GM12878 (cell line): ENCODE measurements around the gene KLHL3. TPM values are rescaled to one million over a fixed set of nuclear protein-coding genes. Genes with fewer than 3 reads are reported as not detected.

Experiments
- ATAC-seq: fragments of 200-7000 bp; cut with Tn5 transposase; 3 replicates; pipeline ENCODE4 v1.9.1; 2020; ENCODE audit warnings: mild to moderate bottlenecking, moderate library complexity
- BruUV-seq: library from RNA; stranded (reverse); fragments of 400-500 nt; replicated peaks from 2 replicates; lab custom pipeline; 2021; lab: Mats Ljungman, UMichigan
- CTCF ChIA-PET: fragments of 300-600 bp; sonication (Branson Sonifier 250); formaldehyde crosslinking; extraction: SDS; loops from one replicate; lab custom pipeline; 2021; ENCODE audit warnings: inconsistent platforms; lab: Yijun Ruan, JAX
- POLR2A ChIA-PET: fragments of 350-600 bp; formaldehyde crosslinking; extraction: SDS; loops from one replicate; lab custom pipeline; 2021; ENCODE audit warnings: inconsistent platforms; lab: Charles Lee
- RAD21 ChIA-PET: fragments of 300-600 bp; sonication (Branson Sonifier 250); formaldehyde crosslinking; loops from one replicate; lab custom pipeline; 2023; ENCODE audit warnings: antibody characterized with exemption; ENCODE audit not compliant: unreplicated experiment; lab: Charles Lee
- SMC1A ChIA-PET: fragments of 300-600 bp; sonication (Branson Sonifier 250); formaldehyde crosslinking; loops from one replicate; lab custom pipeline; 2023; ENCODE audit not compliant: unreplicated experiment, uncharacterized antibody; lab: Charles Lee
- DNase-seq: peaks from one replicate; pipeline ENCODE4 v3.0.0-alpha.2; 2011; ENCODE audit warnings: low read depth, low spot score
- FAIRE-seq: peaks from 3 replicates; lab custom pipeline; 2011; peaks lifted over from hg19 to GRCh38; lab: Jason Lieb, UNC
- H2AFZ ChIP-seq: 2 replicates; pipeline ENCODE4 v1.6.0; 2011; ENCODE audit warnings: low read depth, low read length, control low read depth; ENCODE audit not compliant: control insufficient read depth
- H3K27ac ChIP-seq: 2 replicates; pipeline ENCODE4 v1.5.1; 2011; ENCODE audit warnings: control low read depth; ENCODE audit not compliant: control insufficient read depth, insufficient read depth
- H3K27me3 ChIP-seq, 2 experiments: replicated peaks in 1 of 2; 2 replicates each; pipeline versions ENCODE4 v1.6.0 to v1.6.1; 2011; ENCODE audit warnings: low read length in 1 of 2; ENCODE audit not compliant: control insufficient read depth in 2 of 2, insufficient read depth in 2 of 2
- H3K36me3 ChIP-seq, 2 experiments: 2 replicates each; pipeline ENCODE4 v1.5.1; 2011; ENCODE audit warnings: low read length in 1 of 2; ENCODE audit not compliant: control insufficient read depth in 2 of 2, insufficient read depth in 2 of 2
- H3K4me1 ChIP-seq: 2 replicates; pipeline ENCODE4 v1.6.1; 2011; ENCODE audit warnings: mild to moderate bottlenecking, low read length, moderate library complexity, mixed read lengths; ENCODE audit not compliant: control insufficient read depth, insufficient read depth
- H3K4me2 ChIP-seq: 2 replicates; pipeline ENCODE4 v1.6.0; 2011; ENCODE audit warnings: control low read depth; ENCODE audit not compliant: control insufficient read depth, insufficient read depth
- H3K4me3 ChIP-seq: fragments of 200-600 bp; sonication (generic); 2 replicates; pipeline ENCODE4 v1.5.1; 2016
- H3K79me2 ChIP-seq: 2 replicates; pipeline ENCODE4 v1.6.0; 2011; ENCODE audit warnings: low read length; ENCODE audit not compliant: control insufficient read depth, insufficient read depth
- H3K9ac ChIP-seq: 2 replicates; pipeline ENCODE4 v1.8.0; 2011; ENCODE audit warnings: low read length, control low read depth, mixed read lengths; ENCODE audit not compliant: control insufficient read depth, insufficient read depth
- H3K9me3 ChIP-seq: replicated peaks from 3 replicates; pipeline ENCODE4 v1.5.1; 2011; ENCODE audit warnings: mild to moderate bottlenecking, low read length; ENCODE audit not compliant: control insufficient read depth, insufficient read depth
- H4K20me1 ChIP-seq: 2 replicates; pipeline ENCODE4 v1.6.0; 2011; ENCODE audit not compliant: control insufficient read depth, insufficient read depth
- E2F8 ChIP-seq: fragments of 450-650 bp; IDR thresholded peaks from 2 replicates; pipeline ENCODE4 v1.6.1; 2018; ENCODE audit warnings: mild to moderate bottlenecking, low read depth, moderate library complexity; ENCODE audit not compliant: partially characterized antibody
- EZH2 ChIP-seq: IDR thresholded peaks from 2 replicates; pipeline ENCODE4 v1.6.1; 2012; ENCODE audit warnings: low read depth, mild to moderate bottlenecking, control low read depth, inconsistent platforms, low read length, borderline replicate concordance; ENCODE audit not compliant: control insufficient read depth
- HDAC2 ChIP-seq: fragments of 200-600 bp; sonication (generic); IDR thresholded peaks from 2 replicates; pipeline ENCODE4 v1.6.1; 2017
- JUND ChIP-seq: IDR thresholded peaks from 2 replicates; pipeline ENCODE4 v1.6.1; 2012; ENCODE audit warnings: low read depth, mild to moderate bottlenecking, low read length, improper control_type of control experiment, moderate library complexity
- POLR2AphosphoS2 ChIP-seq: IDR thresholded peaks from 2 replicates; pipeline ENCODE4 v1.6.1; 2011; ENCODE audit warnings: low read depth, mild to moderate bottlenecking, low read length, improper control_type of control experiment, moderate library complexity
- POU2F2 ChIP-seq: IDR thresholded peaks from 3 replicates; pipeline ENCODE4 v1.6.1; 2011; ENCODE audit warnings: low read depth, mild to moderate bottlenecking, low read length, borderline replicate concordance
- PRDM15 ChIP-seq: fragments of 450-650 bp; formaldehyde crosslinking; IDR thresholded peaks from 2 replicates; pipeline ENCODE4 v1.4.0; 2020; ENCODE audit warnings: mild to moderate bottlenecking, moderate library complexity
- USF1 ChIP-seq: IDR thresholded peaks from 2 replicates; pipeline ENCODE4 v1.6.1; 2011; ENCODE audit warnings: borderline replicate concordance, low read depth, mild to moderate bottlenecking, moderate library complexity, mixed read lengths, low read length; ENCODE audit not compliant: insufficient read depth; ENCODE audit errors: extremely low read length
- ZNF687 ChIP-seq: fragments of 450-650 bp; IDR thresholded peaks from 2 replicates; pipeline ENCODE4 v1.6.1; 2017; ENCODE audit warnings: mild to moderate bottlenecking, moderate library complexity
- WGBS: methylation state at CpG from one replicate; pipeline ENCODE4 v1.1.6; 2016; ENCODE audit warnings: low lambda C conversion rate; ENCODE audit not compliant: insufficient replicate concordance, insufficient coverage; ENCODE audit errors: missing lambda C conversion rate; 5-methylcytosine and 5-hydroxymethylcytosine counted together
- in situ Hi-C: fragments of 300-500 bp; cut with MboI; formaldehyde crosslinking; loops from 9 replicates; pipeline ENCODE4 v1.14.3; 2018; ENCODE audit warnings: mixed read lengths
- intact Hi-C: fragments of 100-400 bp; cut with micrococcal nuclease; formaldehyde crosslinking; loops from one replicate; pipeline ENCODE4 v1.14.2; 2022; ENCODE audit not compliant: unreplicated experiment
- polyA plus RNA-seq, 11 experiments: library from polyadenylated mRNA; depleted of rRNA in 4 of 11; unstranded in 6 of 11; stranded (reverse) in 5 of 11; fragments of >200 nt; fragmentation: Nextera tagmentation in 4 of 11; fragmentation: Illumina TruSeq in 1 of 11; extraction: Ambion mirVana in 4 of 11; extraction: Trizol in 1 of 11; gene quantifications; 1 replicate in 1 of 11; 2 replicates in 10 of 11; pipeline versions ENCODE4 v1.2.1 to v1.2.3, GENCODE V29; 2011 to 2016; ENCODE audit warnings: inconsistent platforms in 2 of 11, missing spikeins in 2 of 11, low read depth in 1 of 11
- total RNA-seq, 4 experiments: library from RNA; depleted of rRNA in 3 of 4; stranded (reverse); fragments of >200 nt in 3 of 4; fragmentation: Illumina TruSeq in 1 of 4; extraction: Trizol in 1 of 4; gene quantifications; 2 replicates each; pipeline versions ENCODE4 v1.2.1 to v1.2.3, GENCODE V29; 2013 to 2021

The KLHL3 gene
- total and polyA plus RNA-seq, 10 of the 15 experiments (the other 5 are each of a cell fraction or from before 2014, with no cell fraction given), result 1.7 to 11.7 (median 5.6) TPM

- TF ChIP-seq ZNF687 (no peak), JUND (no peak), POLR2AphosphoS2 (no peak)
These were observed 1.6 kb downstream of the KLHL3 start (continued) for GRCh38 chr5:137734331-137734730.

- in situ Hi-C loops (no loop called here), intact Hi-C loops (no loop called here)
- peak overlapping the region; percentile 88 for H3K4me2 ChIP-seq
- FAIRE-seq, result no peak
- no peaks in the 10 kb centered on the region for H4K20me1 ChIP-seq
- SMC1A ChIA-PET, result interaction anchor here (0.7 to 4.2 kb wide), 5 partner anchors 8 to 73 kb away, joined by 3 to 25 read pairs (median 5); no protein-coding TSS in a partner anchor
- no peaks in the 10 kb centered on the region; the same call in 2 of the 3 replicates for H3K9me3 ChIP-seq
- RAD21 ChIA-PET, result interaction anchor here (1.3 kb wide), 1 partner anchor 8 kb away, joined by 6 read pairs; no protein-coding TSS in a partner anchor
- POLR2A ChIA-PET, result interaction anchor here (1.1 kb wide), 1 partner anchor 9 kb away, joined by 7 read pairs; no protein-coding TSS in a partner anchor
- H3K9ac ChIP-seq, result no peak overlapping the region; the same call in 1 of the 2 replicates
- no peak for DNase-seq
- no peak for ATAC-seq
- CTCF ChIA-PET, result interaction anchor here (1.1 to 18.4 kb wide), 6 partner anchors 8 to 104 kb away, joined by 3 to 619 read pairs (median 12); no protein-coding TSS in a partner anchor
- H3K4me1 ChIP-seq, result peaks cover 15% of the 10 kb centered on the region
- 98% methylated on average over 3 of the region's 3 CpGs for WGBS
- H3K27ac ChIP-seq, result 0 out of 2 replicates have a peak overlapping the region, but pooled peaks have one; percentile 86
- peak overlapping the region; percentile 61 for H3K4me3 ChIP-seq
- BruUV-seq, result no TSS peak
- no peak overlapping the region for H2AFZ ChIP-seq
- no peaks in the 10 kb centered on the region for H3K27me3 ChIP-seq
- no peaks in the 10 kb centered on the region for H3K36me3 ChIP-seq
- peaks cover 8% of the 10 kb centered on the region for H3K79me2 ChIP-seq
- TF ChIP-seq USF1 (no peak), E2F8 (no peak), POU2F2 (no peak), EZH2 (no peak), HDAC2 (no peak), PRDM15 (CRISPR knock-in tag) (no peak)
These were observed 2.0 kb downstream of the KLHL3 start for GRCh38 chr5:137733922-137734321.
